GM10266 (cell line): ENCODE data around the gene KCNA10.

Experiments
- DNase-seq: peaks from one replicate; pipeline ENCODE4 v3.0.0; 2012; ENCODE audit errors: extremely low spot score
- TF ChIP-seq, protein P1 (sequence below): IDR thresholded peaks from 2 replicates; pipeline ENCODE4 v1.5.1; 2012; ENCODE audit warnings: mild to moderate bottlenecking, low read depth; ENCODE audit not compliant: control insufficient read depth, insufficient read depth; ENCODE audit errors: missing control alignments

Gene KCNA10

DNA sequence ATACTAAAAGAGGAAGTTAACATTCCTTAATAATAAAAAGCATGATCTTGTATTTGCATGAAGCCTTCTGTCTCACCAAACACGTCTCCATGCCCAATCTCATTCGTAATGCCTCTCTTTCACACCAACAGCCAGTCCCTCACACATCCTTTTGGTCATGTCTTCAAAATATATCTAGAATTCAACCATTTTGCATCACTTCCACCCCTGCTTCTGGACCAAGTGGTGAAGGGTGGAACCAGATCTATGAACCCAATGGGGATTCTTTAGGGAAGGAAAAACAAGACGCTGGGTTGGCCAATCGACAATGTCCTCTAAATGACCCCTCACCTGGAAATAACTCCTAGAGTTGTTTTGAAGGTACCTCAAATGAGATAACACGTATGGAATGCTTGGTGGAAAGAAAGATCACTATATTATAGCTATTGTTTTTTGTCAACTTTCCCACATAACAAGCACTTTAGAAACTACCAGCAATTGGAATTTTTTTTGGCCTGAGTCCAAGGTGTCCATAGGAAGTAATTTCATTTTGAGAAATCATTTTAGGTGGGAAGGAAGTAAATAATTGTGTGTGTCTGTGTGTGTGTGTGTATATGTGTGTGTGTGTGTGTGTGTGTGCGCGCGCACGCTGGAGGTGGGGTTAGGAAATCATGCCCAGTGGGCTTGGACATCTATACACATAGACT, at the start of gene KCNA10:
KCNA10 (minus strand) TSS at position 51 of the 686 bp plus-strand sequence. CDS start 388 bp downstream, outside the sequence.
- TF ChIP-seq, protein P1, sequence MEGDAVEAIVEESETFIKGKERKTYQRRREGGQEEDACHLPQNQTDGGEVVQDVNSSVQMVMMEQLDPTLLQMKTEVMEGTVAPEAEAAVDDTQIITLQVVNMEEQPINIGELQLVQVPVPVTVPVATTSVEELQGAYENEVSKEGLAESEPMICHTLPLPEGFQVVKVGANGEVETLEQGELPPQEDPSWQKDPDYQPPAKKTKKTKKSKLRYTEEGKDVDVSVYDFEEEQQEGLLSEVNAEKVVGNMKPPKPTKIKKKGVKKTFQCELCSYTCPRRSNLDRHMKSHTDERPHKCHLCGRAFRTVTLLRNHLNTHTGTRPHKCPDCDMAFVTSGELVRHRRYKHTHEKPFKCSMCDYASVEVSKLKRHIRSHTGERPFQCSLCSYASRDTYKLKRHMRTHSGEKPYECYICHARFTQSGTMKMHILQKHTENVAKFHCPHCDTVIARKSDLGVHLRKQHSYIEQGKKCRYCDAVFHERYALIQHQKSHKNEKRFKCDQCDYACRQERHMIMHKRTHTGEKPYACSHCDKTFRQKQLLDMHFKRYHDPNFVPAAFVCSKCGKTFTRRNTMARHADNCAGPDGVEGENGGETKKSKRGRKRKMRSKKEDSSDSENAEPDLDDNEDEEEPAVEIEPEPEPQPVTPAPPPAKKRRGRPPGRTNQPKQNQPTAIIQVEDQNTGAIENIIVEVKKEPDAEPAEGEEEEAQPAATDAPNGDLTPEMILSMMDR: no peak
- DNase-seq: no peak

GRCh38 chr1:110566836-110567235, 47.9 kb upstream of the KCNA10 start:
- TF ChIP-seq, protein P1: no peak
- DNase-seq: no peak

DNA sequence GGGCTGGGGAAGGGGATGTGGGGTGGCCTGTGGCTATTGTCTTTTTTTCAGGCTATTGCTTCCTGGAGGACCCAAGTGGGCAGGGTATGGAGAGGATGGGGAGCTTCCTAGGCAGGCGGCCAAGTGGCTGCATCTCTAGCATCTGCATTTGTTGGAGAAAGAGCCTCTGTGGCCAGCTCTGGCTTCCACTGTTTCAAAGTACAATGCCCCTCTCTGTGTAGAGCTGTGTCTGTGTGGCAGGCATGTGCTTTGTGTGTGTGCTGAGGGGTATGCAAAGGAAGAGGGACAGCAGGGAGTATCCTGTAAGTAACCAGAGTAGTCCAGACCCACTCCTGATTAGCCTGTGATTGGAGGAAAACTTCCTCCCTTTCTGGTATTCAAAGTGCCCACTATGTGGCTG, 46.6 kb upstream of the KCNA10 start:
- TF ChIP-seq, protein P1: no peak
- no peak for DNase-seq

DNA sequence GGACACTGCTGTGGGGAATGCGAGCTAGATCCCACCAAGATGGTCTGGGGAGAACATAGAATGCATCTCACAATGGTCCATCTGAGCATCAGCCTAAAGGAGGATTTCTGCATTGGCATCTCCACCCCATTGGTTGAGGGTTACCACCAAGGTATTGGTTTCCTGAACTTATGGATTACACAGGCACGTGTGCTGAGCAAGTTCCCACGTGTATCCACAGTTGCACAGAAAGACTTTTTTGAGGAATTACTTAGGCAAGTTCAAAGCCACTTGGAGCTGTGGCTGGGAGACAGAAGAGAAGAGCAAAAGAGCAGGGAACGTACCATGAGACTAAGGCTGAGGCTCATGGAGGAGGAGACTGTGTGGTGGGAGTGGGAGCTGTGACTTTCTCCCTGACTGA, 44.1 kb upstream of the KCNA10 start:
- TF ChIP-seq, protein P1: no peak
- DNase-seq: no peak

DNA sequence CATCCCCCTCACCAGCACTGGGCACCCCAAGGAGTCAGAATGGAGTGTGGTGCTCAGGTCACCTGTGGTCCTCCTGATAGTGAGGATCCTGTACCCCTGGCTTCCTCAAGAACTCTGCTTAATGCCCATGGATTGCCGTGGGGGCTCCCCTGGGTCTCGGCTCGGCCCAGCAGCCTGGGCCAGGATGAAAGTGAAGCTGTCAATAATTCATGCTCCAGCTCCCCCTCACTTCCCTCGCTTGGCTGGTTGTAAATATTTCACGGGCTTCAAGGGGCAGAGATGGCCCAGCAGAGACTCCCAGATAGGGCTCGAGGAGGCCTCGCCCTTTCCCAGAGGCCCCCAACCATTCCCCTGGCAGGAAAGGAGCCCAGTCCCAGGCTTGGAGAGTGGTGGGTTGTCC, 42.6 kb upstream of the KCNA10 start:
- DNase-seq: no peak

DNA sequence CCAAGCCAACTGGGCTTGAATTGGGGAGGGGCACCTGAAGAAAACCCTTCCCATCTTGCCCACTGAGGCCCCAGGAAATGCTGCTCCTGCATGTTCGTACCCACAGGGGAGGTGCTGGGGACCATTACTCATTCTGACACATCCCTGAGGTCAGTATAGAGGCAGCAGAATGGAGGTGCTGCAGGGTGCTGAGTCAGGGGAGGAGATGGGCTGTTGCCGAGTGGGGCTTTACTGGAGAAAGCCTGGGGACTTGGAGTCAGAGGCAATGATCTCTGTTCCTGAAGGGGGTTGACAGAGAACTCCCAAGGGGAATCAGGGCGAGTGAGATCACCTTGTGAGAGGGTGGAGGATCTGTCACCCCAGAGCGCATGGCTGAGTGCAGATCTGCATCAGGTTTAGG, 40.2 kb upstream of the KCNA10 start:
- TF ChIP-seq, protein P1: no peak
- no peak for DNase-seq

More for the DNA sequence above, 42.6 kb upstream of the KCNA10 start:
- TF ChIP-seq, protein P1: no peak

DNA sequence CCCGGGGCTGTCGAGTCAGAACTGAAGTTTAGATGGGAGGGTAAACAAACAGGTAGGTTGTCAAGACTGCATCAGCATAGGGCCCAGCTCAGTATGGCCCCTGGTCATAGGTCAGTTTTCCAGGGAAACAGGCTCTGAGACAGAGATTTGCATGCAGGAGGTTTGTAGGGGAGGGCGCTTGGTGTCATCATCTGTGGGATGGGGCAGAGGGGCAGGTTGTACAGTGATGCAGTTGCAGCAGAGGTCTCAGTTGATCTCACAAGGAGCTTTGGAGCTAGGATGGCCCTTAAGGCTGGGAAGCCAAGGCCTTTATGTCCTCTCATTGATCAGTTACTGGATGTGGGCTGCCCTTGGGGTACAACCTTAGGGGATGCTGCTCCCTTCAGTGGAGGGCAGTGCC, 38.5 kb upstream of the KCNA10 start:
- DNase-seq: no peak
- TF ChIP-seq, protein P1: no peak
